AG09309 (cell line): Measurements from ENCODE around the gene AMPD3.

Experiments used
- DNase-seq: peaks from one replicate; pipeline ENCODE4 v3.0.0-alpha.2; 2010; ENCODE audit warnings: low read depth
- H3K4me3 ChIP-seq: 2 replicates; pipeline ENCODE4 v1.5.1; 2011; ENCODE audit warnings: mild to moderate bottlenecking, low read depth, low read length, moderate library complexity; ENCODE audit not compliant: control insufficient read depth
- CTCF ChIP-seq: IDR thresholded peaks from 2 replicates; pipeline ENCODE4 v1.5.1; 2011; ENCODE audit warnings: mild to moderate bottlenecking, low read depth, low read length, inconsistent platforms; ENCODE audit not compliant: insufficient read depth, control insufficient read depth; ENCODE audit errors: missing control alignments

AMPD3 gene

DNA sequence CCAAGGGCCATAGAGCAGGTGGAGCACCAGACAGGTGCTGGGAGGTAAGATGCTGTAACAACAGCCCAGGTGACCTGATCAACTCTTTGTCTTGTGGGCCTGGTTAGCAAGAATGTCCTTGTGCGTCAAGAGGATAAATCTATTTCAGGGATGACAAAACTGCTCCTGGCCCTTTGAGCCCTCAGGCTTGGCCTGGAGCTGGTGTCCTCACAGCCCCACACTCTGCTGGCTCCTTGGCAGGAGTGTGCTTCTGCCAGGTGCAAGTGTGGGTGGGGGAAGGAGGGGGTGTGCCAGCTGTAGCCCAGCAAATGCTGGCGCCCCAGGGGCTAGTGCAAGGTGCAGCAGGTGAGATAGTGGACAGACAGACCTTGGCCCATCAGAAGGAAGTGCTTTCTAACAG lies 19.5 kb downstream of the AMPD3 start:
- DNase-seq: no peak
- H3K4me3 ChIP-seq: no peak overlapping the region
- TF ChIP-seq CTCF: no peak

GRCh38 chr11:10476342-10476741 lies 21.3 kb downstream of the AMPD3 start:
- H3K4me3 ChIP-seq: no peak overlapping the region
- no peak for TF ChIP-seq CTCF
- DNase-seq: no peak

- no peak overlapping the region for H3K4me3 ChIP-seq
- DNase-seq: no peak
- no peak for TF ChIP-seq CTCF
These were observed 22.0 kb downstream of the AMPD3 start for GRCh38 chr11:10476927-10477689.

GRCh38 chr11:10477690-10478046 lies 22.6 kb downstream of the AMPD3 start:
- DNase-seq: no peak
- H3K4me3 ChIP-seq: no peak overlapping the region
- TF ChIP-seq CTCF: no peak

DNA sequence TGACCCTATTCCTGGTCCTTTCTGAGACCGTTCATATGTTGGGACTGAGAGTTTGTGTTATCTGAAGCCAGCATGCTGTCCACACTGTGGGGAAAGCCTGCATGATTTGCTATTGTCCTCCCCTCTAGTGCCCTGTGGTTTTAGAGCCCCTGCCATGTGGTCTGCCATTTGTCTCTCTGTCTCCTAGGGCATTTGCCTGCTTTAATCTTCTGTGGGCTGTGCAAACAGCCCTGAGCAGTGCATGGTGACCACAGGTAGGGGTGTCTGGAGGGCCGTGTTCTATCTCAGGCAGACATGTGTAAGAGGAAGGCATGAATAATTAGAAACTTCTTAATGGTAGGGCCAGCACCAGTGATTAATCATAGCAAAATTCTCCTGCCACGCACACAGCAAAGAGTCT lies 23.0 kb downstream of the AMPD3 start:
- TF ChIP-seq CTCF: no peak
- no peak for DNase-seq
- no peak overlapping the region for H3K4me3 ChIP-seq

GRCh38 chr11:10478574-10479550 lies 23.8 kb downstream of the AMPD3 start:
- no peak overlapping the region for H3K4me3 ChIP-seq
- DNase-seq: no peak
- no peak for TF ChIP-seq CTCF
